ENCODE measurements around the gene ABCB9. TPM values are rescaled to one million over a fixed set of nuclear protein-coding genes. Genes with fewer than 3 reads are reported as not detected.
"Not testable (repeated sequence)": the region's sequence is repeated elsewhere in the genome, so short reads cannot be mapped to it uniquely, and the experiment has no call there.

The ABCB9 gene
- total RNA-seq, 4 donors from 2014 or later, result 1.7 to 6.2 (median 4.2) TPM

DNA sequence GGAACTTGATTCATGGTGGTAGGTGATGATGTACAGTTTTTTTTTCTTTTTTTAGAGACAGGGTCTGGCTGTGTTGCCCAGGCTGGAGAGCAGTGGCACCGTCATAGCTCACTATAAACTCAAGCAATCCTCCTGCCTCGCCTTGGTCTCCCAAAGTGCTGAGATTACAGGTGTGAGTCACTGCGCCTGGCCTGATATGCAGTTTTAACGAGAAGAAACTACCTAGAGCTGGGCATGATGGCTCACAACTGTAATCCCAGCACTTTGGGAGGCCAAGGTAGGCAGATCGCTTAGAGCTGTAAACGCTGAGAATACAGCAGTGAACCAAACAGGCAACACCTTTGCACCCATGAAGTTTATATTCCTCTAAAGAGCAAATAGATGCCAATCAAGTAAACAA, 57.3 kb downstream of the ABCB9 start:
- DNase-seq (ENCODE audit: extremely low spot score), result no peak
- intact Hi-C loops (cut with DNase I), result no loop called here
- H3K4me1 ChIP-seq, result peaks cover 0 to 6% (median 2%) of the 10 kb centered on the region in 4 donors
- no peaks in the 10 kb centered on the region for H3K9me3 ChIP-seq
- H3K4me3 ChIP-seq, result no peak overlapping the region
- H3K36me3 ChIP-seq, result no peaks in the 10 kb centered on the region
- no peaks in the 10 kb centered on the region for H3K27me3 ChIP-seq
- TF ChIP-seq, protein P1, sequence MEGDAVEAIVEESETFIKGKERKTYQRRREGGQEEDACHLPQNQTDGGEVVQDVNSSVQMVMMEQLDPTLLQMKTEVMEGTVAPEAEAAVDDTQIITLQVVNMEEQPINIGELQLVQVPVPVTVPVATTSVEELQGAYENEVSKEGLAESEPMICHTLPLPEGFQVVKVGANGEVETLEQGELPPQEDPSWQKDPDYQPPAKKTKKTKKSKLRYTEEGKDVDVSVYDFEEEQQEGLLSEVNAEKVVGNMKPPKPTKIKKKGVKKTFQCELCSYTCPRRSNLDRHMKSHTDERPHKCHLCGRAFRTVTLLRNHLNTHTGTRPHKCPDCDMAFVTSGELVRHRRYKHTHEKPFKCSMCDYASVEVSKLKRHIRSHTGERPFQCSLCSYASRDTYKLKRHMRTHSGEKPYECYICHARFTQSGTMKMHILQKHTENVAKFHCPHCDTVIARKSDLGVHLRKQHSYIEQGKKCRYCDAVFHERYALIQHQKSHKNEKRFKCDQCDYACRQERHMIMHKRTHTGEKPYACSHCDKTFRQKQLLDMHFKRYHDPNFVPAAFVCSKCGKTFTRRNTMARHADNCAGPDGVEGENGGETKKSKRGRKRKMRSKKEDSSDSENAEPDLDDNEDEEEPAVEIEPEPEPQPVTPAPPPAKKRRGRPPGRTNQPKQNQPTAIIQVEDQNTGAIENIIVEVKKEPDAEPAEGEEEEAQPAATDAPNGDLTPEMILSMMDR (IDR thresholded peaks at IDR 0.05), result no peak
- no peak for TF ChIP-seq EP300 (IDR thresholded peaks at IDR 0.05)
- no peak for TF ChIP-seq POLR2AphosphoS5 (IDR thresholded peaks at IDR 0.05)
- TF ChIP-seq POLR2A (IDR thresholded peaks at IDR 0.05; ENCODE audit: low read depth), result no peak
- no peak overlapping the region for H3K27ac ChIP-seq (replicated peaks in 1 of 4)
- WGBS, result 99% methylated on average over 6 of the region's 6 CpGs

GRCh38 chr12:122905258-122905657, 61.0 kb downstream of the ABCB9 start:
- WGBS, result 98% methylated on average over 5 of the region's 5 CpGs
- H3K4me3 ChIP-seq; H3K4me1 ChIP-seq; H3K27ac ChIP-seq (replicated peaks in 1 of 4); H3K27me3 ChIP-seq; intact Hi-C loops (cut with DNase I); DNase-seq (ENCODE audit: extremely low spot score); H3K36me3 ChIP-seq; H3K9me3 ChIP-seq: not testable (repeated sequence)

DNA sequence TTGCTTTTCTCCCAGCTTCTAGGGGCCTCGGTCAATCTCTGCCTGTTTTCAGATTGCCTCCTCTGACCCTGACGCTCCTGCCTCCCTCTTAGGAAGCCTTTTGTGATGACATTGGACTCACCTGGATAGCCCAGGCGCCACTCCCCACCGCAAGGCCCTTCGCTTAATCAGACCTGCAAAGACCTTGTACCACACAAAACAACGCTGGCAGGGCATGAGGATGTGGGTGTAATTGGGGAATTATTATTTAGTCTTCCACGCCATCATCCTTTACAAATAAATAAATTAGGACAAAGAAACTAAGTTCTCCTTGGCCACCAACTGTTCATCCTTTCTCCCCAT, 62.6 kb downstream of the ABCB9 start:
- Histone ChIP-seq H3K4me1 (peaks cover 0 to 6% (median 0%) of the 10 kb centered on the region in 4 donors), H3K27ac (replicated peaks in 1 of 4) (no peak overlapping the region), H3K9me3 (no peaks in the 10 kb centered on the region), H3K4me3 (no peak overlapping the region), H3K27me3 (no peaks in the 10 kb centered on the region), H3K36me3 (no peaks in the 10 kb centered on the region)
- WGBS, result 70% methylated on average over 7 of the region's 7 CpGs
- intact Hi-C loops (cut with DNase I), result no loop called here
- no peak for DNase-seq (ENCODE audit: extremely low spot score)
- TF ChIP-seq POLR2AphosphoS5 (IDR thresholded peaks at IDR 0.05) (no peak), EP300 (IDR thresholded peaks at IDR 0.05) (no peak), POLR2A (IDR thresholded peaks at IDR 0.05; ENCODE audit: low read depth) (no peak)
- TF ChIP-seq, protein P1 (IDR thresholded peaks at IDR 0.05), result no peak

GRCh38 chr12:122902854-122903692, 63.2 kb downstream of the ABCB9 start:
- H3K36me3 ChIP-seq, result no peaks in the 10 kb centered on the region
- no peak overlapping the region for H3K27ac ChIP-seq (replicated peaks in 1 of 4)
- H3K9me3 ChIP-seq, result no peaks in the 10 kb centered on the region
- H3K4me3 ChIP-seq, result no peak overlapping the region
- 51% methylated on average over 10 of the region's 10 CpGs for WGBS
- peaks cover 0 to 6% (median 0%) of the 10 kb centered on the region in 4 donors for H3K4me1 ChIP-seq
- intact Hi-C loops (cut with DNase I), result no loop called here
- no peak for DNase-seq (ENCODE audit: extremely low spot score)
- TF ChIP-seq EP300 (IDR thresholded peaks at IDR 0.05), result no peak
- TF ChIP-seq POLR2A (IDR thresholded peaks at IDR 0.05; ENCODE audit: low read depth), result no peak
- TF ChIP-seq POLR2AphosphoS5 (IDR thresholded peaks at IDR 0.05), result no peak
- TF ChIP-seq, protein P1 (IDR thresholded peaks at IDR 0.05), result no peak
- H3K27me3 ChIP-seq, result no peaks in the 10 kb centered on the region

DNA sequence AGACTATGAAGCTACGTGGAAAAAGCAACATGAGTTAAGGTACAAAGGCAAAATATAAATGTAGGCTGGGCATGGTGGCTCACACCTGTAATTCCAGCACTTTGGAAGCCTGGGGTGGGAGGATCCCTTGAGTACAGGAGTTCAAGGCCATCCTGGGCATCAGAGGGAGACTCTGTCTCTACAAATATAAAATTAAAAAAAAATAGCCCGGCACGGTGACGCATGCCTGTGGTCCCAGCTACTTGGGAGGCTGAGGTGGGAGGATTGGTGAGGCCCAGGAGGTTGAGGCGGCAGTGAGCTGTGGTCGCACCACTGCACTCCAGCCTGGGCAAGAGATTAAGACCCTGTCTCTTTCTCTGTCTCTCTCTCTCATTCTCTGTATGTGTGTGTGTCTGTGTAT, 66.4 kb downstream of the ABCB9 start:
- no peaks in the 10 kb centered on the region for H3K36me3 ChIP-seq
- H3K4me1 ChIP-seq, result peaks cover 3 to 8% (median 7%) of the 10 kb centered on the region in 4 donors
- DNase-seq (ENCODE audit: extremely low spot score), result no peak
- intact Hi-C loops (cut with DNase I), result no loop called here
- 92% methylated on average over 6 of the region's 6 CpGs for WGBS
- no peak overlapping the region for H3K27ac ChIP-seq (replicated peaks in 1 of 4)
- no peaks in the 10 kb centered on the region for H3K9me3 ChIP-seq
- no peak overlapping the region for H3K4me3 ChIP-seq
- peaks cover 0 to 4% (median 0%) of the 10 kb centered on the region in 4 donors for H3K27me3 ChIP-seq
- TF ChIP-seq POLR2A (IDR thresholded peaks at IDR 0.05; ENCODE audit: low read depth), result no peak
- TF ChIP-seq, protein P1 (IDR thresholded peaks at IDR 0.05), result no peak
- no peak for TF ChIP-seq EP300 (IDR thresholded peaks at IDR 0.05)
- no peak for TF ChIP-seq POLR2AphosphoS5 (IDR thresholded peaks at IDR 0.05)

Data from esophagus muscularis mucosa (tissue), 4 donors.